Measurements from ENCODE around the gene BPIFB4.

DNA sequence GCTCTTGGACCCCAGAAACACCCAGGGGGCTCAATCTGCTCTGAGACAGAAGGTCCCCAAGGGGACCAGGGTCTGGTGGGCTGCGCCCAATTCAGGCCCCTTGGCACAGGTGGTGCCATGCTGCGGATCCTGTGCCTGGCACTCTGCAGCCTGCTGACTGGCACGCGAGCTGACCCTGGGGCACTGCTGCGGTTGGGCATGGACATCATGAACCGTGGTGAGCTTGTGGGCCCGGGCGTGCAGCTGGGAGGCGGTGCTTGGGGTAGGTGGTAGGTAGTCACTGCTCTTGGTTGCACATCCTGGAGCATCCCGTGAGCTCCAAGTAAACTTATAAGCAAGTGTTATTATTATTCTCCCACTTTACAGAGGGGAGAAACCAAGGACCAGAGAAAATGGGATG is 47.9 kb upstream of the BPIFB4 start, which contains the start of gene BPIFB6:
- TF ChIP-seq EZH2 (optimal IDR thresholded peaks at IDR 0.05; ENCODE audit: low read depth, low read length) (no peak), CTCF (IDR thresholded peaks at IDR 0.05; ENCODE audit: low read length) (no peak), EZH2phosphoT487 (IDR thresholded peaks at IDR 0.05; ENCODE audit: low read length) (no peak)
